Bronchial epithelial cell (primary cell): ENCODE measurements around the gene SNX30. TPM values are rescaled to one million over a fixed set of nuclear protein-coding genes. Genes with fewer than 3 reads are reported as not detected.

ENCODE experiments used
- DNase-seq: peaks from one replicate; pipeline ENCODE4 v3.0.0-alpha.2; 2010; ENCODE audit warnings: low read depth
- FAIRE-seq: peaks from 2 replicates; lab custom pipeline; 2011; peaks lifted over from hg19 to GRCh38; lab: Jason Lieb, UNC
- H3K27me3 ChIP-seq: 2 replicates; pipeline ENCODE4 v1.5.1; 2011; ENCODE audit warnings: low read length; ENCODE audit not compliant: control insufficient read depth, insufficient read depth
- H3K36me3 ChIP-seq: 2 replicates; pipeline ENCODE4 v1.5.1; 2011; ENCODE audit warnings: low read length; ENCODE audit not compliant: control insufficient read depth, insufficient read depth
- H3K4me3 ChIP-seq: 2 replicates; pipeline ENCODE4 v1.5.1; 2011; ENCODE audit warnings: mild to moderate bottlenecking, low read depth, low read length, control low read depth
- total RNA-seq: library from RNA; depleted of rRNA; stranded (reverse); fragments of >200 nt; gene quantifications from 2 replicates; pipeline ENCODE4 v1.2.1, GENCODE V29; 2014
- TF ChIP-seq, protein P1 (sequence below): IDR thresholded peaks from 2 replicates; pipeline ENCODE4 v1.5.1; 2011; ENCODE audit warnings: mild to moderate bottlenecking, moderate library complexity, low read length, control low read depth, inconsistent platforms; ENCODE audit not compliant: insufficient read depth, severe bottlenecking

SNX30 gene
- total RNA-seq, 1 donor from 2014 or later = 13.2 TPM

DNA sequence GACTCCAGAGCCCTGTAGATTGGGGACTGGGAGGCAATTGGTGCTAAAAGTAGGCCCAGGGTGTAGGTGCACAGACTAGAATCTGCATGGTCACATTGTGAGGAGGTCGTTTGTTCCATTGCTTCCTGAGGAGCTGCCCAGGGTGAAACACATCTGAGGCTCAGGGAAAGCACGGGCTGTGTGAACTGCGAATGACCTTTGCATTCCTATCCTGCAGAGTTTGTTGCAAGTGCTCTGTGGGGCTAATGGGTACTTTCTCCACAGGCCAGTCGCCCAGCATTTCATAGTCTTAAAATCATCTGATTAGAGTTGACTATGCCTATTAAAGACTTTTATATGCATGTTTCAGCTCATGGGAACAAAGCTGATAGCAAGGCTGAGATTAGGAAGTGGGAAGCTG is 154.5 kb downstream of the SNX30 start:
- no peaks in the 10 kb centered on the region for H3K36me3 ChIP-seq
- TF ChIP-seq, protein P1, sequence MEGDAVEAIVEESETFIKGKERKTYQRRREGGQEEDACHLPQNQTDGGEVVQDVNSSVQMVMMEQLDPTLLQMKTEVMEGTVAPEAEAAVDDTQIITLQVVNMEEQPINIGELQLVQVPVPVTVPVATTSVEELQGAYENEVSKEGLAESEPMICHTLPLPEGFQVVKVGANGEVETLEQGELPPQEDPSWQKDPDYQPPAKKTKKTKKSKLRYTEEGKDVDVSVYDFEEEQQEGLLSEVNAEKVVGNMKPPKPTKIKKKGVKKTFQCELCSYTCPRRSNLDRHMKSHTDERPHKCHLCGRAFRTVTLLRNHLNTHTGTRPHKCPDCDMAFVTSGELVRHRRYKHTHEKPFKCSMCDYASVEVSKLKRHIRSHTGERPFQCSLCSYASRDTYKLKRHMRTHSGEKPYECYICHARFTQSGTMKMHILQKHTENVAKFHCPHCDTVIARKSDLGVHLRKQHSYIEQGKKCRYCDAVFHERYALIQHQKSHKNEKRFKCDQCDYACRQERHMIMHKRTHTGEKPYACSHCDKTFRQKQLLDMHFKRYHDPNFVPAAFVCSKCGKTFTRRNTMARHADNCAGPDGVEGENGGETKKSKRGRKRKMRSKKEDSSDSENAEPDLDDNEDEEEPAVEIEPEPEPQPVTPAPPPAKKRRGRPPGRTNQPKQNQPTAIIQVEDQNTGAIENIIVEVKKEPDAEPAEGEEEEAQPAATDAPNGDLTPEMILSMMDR = no peak
- no peak overlapping the region for H3K4me3 ChIP-seq
- no peak for FAIRE-seq
- DNase-seq = no peak
- H3K27me3 ChIP-seq = peaks cover 2% of the 10 kb centered on the region

DNA sequence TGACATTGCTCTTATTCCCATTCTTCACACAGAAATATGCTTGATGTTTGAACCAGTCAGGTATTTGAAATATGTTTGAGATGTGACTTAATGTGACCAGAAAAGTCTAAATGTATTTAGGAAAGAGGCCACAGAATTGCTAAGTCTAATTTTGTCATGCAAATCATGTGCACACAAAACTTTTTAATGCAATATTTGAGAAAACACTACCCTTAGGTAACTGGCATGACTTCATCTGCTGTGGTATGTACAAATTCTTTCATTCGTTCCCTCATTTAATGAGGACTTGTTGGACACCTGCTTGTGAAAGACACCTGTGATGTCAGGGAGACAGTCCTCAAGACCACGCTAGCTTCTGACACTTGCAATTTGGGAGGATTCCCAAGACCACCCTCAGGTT is 161.2 kb downstream of the SNX30 start:
- TF ChIP-seq, protein P1 = no peak
- DNase-seq (no peak), FAIRE-seq (no peak)
- Histone ChIP-seq H3K36me3 (no peaks in the 10 kb centered on the region), H3K4me3 (no peak overlapping the region), H3K27me3 (no peaks in the 10 kb centered on the region)

DNA sequence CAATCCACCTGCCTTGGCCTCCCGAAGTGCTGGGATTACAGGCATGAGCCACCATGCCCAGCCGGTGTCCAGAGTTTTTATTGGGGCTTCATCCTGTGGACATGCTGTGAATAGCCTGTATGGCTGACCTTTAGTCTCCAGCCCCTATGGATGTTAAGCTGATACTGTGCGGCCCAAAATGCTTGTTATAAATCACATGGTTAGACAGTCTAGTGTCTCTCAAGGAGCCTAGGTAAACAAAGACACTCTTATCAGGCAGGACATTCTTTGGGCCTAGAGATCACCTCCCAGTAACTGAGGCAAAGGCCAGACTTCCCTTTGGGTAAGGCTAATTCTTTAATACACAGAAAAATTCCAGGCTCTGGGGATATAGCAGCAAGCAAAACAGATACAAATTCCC is 162.1 kb downstream of the SNX30 start:
- FAIRE-seq = no peak
- TF ChIP-seq, protein P1 = no peak

DNA sequence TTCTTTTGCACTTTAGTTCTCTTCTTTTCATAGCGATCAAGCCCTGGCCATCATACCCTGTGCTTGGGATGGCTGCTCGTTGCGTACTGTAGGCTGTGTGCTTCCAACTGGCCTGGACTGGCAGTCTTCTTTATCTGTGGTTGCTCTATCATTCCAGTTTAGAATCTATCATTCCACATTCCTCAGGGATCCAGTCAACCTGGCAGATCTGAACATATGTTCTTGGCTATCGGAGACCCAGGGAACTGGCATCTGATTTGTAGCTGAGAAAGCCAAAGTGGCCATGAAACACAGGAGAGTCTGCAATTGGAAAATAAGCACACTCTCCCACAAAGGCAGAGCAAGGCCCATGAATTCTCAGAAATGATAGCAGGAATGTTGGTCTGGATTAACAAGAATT is 162.8 kb downstream of the SNX30 start:
- no peak for FAIRE-seq

More for the DNA sequence above, 162.1 kb downstream of the SNX30 start:
- H3K36me3 ChIP-seq = no peaks in the 10 kb centered on the region
- H3K27me3 ChIP-seq = no peaks in the 10 kb centered on the region
- no peak overlapping the region for H3K4me3 ChIP-seq
- no peak for DNase-seq

DNA sequence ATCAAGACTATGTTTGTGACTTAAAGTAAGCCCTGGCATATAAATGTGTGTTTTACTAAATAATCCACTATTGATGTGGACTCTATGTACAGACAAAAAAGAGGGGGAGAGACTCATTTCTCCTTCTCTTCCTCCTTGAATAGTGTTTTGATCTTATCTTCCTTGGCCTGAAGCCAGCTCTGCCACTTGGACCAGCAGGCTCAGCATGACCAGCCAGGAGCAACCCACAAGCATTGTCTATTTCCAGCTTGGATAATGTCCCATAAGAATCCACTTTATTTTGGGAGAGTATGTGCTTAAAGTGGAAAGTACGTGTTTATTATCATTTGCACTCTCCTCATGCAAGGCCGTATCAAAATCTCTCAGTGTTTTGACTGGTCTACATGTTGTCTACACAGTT is 164.0 kb downstream of the SNX30 start:
- no peaks in the 10 kb centered on the region for H3K27me3 ChIP-seq
- FAIRE-seq (no peak), DNase-seq (no peak)
- TF ChIP-seq, protein P1 = no peak
- H3K4me3 ChIP-seq = no peak overlapping the region
- H3K36me3 ChIP-seq = no peaks in the 10 kb centered on the region

More for the DNA sequence above, 162.8 kb downstream of the SNX30 start:
- Histone ChIP-seq H3K4me3 (no peak overlapping the region), H3K27me3 (no peaks in the 10 kb centered on the region), H3K36me3 (no peaks in the 10 kb centered on the region)
- no peak for DNase-seq
- TF ChIP-seq, protein P1 = no peak
